Fibroblast of skin of back (primary cell): Measurements from ENCODE around the gene FZD4.
"Not testable (repeated sequence)": the region's sequence is repeated elsewhere in the genome, so short reads cannot be mapped to it uniquely, and the experiment has no call there.

Experiments
- DNase-seq: peaks from one replicate; pipeline ENCODE4 v3.0.0-alpha.2; 2013

The FZD4 gene

DNA sequence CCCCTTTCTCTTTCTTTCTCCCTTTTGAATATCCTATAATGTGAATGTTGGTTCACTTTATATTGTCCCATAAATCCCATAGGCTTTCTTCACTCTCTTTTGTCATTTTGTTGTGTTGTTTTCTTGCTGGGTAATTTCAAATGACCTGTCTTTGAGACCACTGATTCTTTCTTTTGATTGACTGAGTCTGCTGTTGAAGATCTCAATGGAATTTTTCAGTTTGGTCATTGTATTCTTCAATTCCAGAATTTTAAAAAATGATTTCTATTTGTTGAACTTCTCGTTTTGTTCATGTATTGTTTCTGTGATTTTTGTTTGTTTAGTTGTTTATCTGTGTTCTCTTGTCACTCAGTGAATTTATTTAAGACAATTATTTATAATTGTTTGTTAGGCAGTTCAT lies 17.5 kb upstream of the FZD4 start:
- DNase-seq, result no peak

DNA sequence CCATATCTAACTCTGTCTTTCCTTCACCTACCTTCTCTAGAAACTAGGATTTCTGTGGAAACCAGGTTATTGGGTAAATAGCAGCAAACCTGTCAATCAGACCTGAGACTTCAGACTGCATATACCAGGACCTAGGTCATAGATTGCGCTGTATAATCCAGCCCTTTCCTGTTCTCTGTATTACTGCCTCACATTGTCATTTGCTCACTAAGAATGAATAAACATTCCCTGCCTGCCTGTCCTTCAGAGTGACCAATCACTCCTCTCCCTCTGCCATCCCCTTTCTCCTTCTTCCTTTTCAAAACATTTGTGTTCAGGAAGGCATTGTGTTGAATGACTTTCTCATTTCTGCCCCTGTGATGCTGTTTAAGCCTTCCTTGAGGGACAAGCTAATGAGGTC lies 14.1 kb upstream of the FZD4 start:
- no peak for DNase-seq

GRCh38 chr11:86967601-86968000 lies 12.4 kb upstream of the FZD4 start:
- DNase-seq, result not testable (repeated sequence)

GRCh38 chr11:86957976-86958646 lies 2.9 kb upstream of the FZD4 start:
- no peak for DNase-seq

DNA sequence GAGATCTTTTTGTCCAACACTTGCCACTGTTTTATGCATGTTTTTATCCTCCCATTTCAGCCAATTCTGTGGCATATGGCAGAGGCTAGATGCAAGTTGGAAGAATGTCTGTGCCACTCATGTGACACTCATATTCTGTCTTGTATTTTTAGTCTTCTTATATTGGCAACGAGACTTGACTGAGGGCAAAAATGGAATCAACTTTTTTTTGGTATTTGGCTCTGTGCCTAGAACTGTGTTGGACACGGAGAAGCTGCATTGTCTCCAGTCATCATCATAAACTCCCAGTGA lies 1.7 kb upstream of the FZD4 start:
- no peak for DNase-seq

DNA sequence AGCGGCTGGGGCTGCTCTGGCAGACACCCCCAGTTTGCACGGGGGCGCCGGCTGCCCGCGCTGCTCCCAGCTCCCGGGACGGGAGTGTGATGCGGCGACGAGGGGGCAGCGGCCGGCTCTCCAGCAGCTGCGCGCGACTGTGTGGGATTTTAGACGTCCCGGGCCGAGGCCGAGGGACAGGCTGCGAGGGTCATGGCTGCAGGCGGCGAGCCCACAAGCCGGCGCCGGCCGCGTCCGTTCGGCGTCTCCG lies 159 bp downstream of the FZD4 start:
- no peak for DNase-seq

DNA sequence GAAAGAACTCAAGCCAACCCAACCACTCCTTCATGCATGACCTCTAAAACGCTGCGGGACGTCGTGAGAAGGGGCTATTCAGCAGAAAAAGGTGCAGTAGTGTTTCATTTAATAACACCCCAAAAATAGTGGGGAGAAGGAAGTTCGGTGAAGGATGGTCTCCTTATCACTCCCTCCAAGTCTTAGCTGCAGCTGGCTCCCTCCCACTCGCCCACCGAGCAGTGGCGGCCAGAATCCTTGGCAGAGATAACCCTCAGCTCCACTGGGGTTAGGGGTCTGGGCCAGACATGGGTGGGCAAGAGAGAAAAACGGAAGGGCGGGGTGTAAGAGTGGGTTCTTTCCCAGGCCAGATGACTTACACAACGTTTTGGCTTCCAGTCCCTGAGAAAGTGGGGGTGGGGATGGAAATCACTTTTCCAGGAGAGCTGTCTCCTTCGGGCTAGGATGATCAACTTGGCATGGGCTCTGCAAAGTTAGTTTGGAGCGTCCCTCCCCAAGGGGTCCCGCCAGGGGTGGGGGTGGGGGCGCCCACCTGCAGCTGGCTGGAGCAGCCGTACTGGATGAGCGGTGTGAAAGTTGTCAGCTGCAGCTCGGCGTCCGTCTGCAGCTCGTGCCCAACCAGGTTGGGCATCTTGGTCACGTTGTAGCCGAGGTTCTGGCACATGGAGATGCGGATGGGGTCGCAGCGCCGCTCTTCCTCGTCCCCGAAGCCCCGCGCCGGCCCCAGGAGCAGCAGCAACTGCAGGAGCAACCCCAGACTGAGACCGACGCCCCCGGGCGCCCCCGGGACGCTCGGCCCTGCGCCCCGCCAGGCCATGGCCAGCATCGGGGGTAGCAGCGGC lies 705 bp downstream of the FZD4 start:
- DNase-seq, result no peak

- no peak for DNase-seq
These were observed 2.8 kb downstream of the FZD4 start for GRCh38 chr11:86952221-86952875.

DNA sequence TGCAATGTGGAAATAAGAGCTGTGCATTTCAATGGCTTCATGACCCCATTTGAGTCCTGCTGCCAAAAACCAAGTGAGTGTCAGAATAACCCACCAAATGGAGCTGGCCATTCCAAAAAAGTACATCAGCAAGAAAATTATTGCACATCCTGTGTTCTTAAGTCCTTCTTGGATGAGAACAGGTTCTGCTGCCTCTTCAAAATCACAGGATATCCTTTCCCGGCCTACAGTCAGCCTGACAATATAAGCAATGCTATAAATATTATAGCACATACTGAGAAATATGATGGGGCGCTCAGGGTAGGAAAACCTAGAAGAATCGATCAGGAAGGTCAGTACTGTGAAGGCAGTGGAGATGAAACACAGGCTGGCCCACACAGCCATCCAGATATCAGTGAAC lies 3.5 kb downstream of the FZD4 start:
- no peak for DNase-seq

GRCh38 chr11:86950661-86950995 lies 4.6 kb downstream of the FZD4 start:
- DNase-seq, result no peak

- DNase-seq, result no peak
These were observed 5.1 kb downstream of the FZD4 start for GRCh38 chr11:86949995-86950660.

DNA sequence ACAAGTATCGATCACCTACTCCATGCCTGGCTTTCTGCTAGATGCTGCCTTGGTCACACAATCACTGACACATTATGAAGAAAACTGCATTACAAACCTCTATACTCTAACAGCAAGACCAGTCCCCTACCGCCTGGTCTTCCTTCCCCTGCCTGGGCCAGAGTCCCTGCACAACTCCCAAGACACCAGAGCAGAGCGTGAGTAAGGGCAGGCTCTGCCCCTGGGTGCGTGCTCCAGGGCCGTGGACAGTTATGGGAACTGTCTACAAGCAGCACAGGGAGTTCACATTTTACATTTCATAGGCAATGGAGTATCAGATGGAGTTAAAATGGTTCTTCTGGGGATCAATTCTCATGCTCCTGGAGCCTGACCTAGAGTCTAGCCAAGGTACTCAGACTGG lies 6.5 kb downstream of the FZD4 start:
- DNase-seq, result no peak

- peak; percentile 44 for DNase-seq
These were observed 7.7 kb downstream of the FZD4 start for GRCh38 chr11:86947541-86947940.

DNA sequence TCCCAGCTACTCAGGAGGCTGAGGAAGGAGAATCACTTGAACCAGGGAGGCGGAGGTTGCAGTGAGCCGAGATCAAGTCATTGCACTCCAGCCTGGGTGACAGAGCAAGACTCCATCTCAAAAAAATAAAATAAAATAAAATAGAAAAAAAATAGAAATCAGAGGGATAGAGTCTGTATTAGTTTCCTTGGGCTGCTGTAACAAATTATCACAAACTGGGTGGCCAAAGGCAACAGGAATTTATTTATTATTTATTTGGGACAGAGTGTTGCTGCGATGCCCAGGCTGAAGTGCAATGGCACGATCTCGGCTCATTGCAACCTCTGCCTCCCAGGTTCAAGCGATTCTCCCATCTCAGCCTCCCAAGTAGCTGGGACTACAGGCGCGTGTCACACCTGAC lies 11.7 kb downstream of the FZD4 start:
- DNase-seq, result not testable (repeated sequence)

GRCh38 chr11:86941871-86942599 lies 13.2 kb downstream of the FZD4 start:
- no peak for DNase-seq

GRCh38 chr11:86941077-86941870 lies 13.9 kb downstream of the FZD4 start:
- no peak for DNase-seq

DNA sequence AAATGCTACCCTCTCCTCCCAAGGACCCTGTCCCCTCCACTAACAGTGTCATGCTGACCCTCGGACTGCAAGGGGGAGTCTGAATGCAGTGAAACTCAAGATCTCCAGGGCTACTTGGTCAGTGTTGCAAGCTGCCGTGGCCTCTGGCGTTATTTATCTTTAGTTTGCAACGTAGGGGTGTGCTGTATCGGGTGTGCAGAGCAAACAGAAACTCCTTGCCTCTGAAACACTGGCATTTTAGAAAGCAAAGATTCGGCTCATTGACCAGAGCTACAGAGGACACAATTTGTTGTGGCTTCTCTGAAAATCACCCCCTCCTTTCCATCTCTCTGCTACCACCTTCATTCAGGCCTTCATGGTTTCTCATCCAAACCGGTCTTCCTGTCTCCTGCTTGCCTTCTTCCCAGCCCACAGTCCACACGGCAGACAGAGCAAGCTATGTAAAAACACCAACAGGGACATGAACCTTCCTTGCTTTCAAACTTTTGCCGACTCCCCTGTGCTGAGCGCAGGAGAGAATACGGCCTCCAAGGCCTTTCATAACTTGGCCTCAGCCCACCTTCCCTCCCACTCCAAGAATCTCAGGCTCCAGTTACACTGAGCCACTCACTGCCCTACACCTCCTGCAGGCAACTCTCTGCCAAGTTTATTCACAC lies 14.9 kb downstream of the FZD4 start:
- no peak for DNase-seq

DNA sequence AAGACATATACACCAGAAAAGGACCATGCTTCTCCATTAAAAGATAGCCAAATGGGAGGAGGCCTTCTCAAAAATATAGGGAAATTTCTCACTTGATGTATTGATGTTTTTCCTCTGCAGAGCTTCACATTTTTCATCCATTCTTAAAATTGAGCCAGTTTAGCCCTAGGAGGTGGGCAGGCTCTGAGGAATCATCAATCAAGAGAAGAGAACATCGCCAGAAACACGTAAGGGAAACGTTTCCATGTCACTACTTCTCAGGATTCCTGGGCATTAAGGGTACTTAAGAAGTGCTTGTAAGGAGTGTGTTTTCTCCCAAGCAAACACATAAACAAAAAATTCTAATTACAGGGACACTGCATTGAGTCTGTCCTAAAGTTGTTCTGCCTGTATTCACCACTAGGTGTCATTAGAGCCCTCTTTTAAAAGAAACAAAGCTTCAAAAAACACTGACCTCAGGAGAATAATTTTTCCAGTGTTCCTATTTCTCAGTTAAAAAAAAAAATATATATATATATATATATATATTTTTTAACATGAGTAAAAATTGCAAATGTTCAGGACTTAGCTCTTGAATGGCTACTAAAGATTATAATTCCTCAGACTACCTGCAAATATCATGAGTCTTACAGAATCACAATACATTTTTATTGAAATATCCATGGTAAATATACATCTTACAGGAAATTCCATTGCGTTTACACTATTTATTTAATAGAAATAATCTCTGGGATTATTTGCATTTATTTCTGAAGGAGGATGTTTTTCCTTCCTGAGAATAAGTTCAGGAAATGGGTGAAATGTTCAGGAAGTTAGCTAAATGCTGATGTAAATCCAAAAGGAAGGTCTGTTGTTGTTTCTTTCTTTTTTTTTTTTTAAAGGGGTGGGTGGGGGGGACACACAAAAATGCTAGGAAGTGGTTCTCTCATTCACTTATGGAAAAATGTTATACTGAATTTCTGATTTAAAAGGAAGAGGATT lies 16.0 kb downstream of the FZD4 start:
- DNase-seq, result peak; percentile 58

DNA sequence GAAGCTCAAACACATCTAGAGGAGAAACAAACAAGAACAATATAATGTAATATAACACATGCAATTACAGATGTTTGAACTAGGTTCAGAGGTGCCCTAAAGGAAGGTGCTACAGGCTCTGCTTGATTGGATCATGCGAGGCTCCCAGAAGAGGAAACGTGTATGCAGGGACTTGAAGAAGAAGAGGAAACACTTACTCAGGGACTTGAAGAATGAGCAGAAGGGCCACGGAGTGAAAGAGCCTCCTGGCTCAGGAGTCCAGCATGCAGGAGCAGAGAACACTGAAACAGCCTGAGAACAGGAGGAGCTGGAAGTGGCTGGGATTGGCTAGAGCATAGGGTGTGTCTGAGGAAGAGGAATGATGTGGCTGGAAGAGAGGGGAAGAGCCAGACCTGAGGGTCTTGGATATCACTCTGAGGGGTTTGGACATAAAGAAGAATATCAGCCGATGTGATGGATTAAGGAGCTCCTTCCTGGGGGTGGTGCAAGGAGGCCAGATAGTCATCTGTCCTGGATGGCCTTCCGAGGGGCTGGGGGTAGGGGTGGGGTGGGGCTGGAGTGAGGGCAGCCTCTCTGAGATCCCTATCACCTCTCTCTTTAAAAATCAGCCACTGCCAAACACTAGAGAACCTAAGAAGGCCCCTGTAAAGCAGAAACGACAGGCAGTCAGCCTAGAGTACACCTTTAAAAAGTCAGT lies 16.8 kb downstream of the FZD4 start:
- no peak for DNase-seq
